GM23338 (cell line): ENCODE results near the gene TTC38. TPM values are rescaled to one million over a fixed set of nuclear protein-coding genes. Genes with fewer than 3 reads are reported as not detected.

Experiments used
- ATAC-seq: fragments of 200-7000 bp; cut with Tn5 transposase; 3 replicates; pipeline ENCODE4 v1.9.1; 2020
- DNase-seq: peaks from one replicate; pipeline ENCODE4 v3.0.0-alpha.2; 2015; ENCODE audit warnings: low spot score
- H2AFZ ChIP-seq: fragments of 200-600 bp; sonication (generic); 2 replicates; pipeline ENCODE4 v1.8.0; 2016; ENCODE audit warnings: antibody characterized with exemption, mild to moderate bottlenecking, moderate library complexity
- H3F3A ChIP-seq: fragments of 200-600 bp; sonication (generic); replicated peaks from 2 replicates; pipeline ENCODE4 v1.8.0; 2017; ENCODE audit warnings: antibody characterized with exemption, mixed run types, low read depth
- H3K27ac ChIP-seq: fragments of 200-600 bp; sonication (generic); 2 replicates; pipeline ENCODE4 v1.6.1; 2016; ENCODE audit warnings: low read depth
- H3K27me3 ChIP-seq: fragments of 200-600 bp; sonication (generic); 2 replicates; pipeline ENCODE4 v1.8.0; 2016; ENCODE audit warnings: mild to moderate bottlenecking, mixed run types, moderate library complexity; ENCODE audit not compliant: insufficient read depth
- H3K36me3 ChIP-seq: fragments of 200-600 bp; sonication (generic); 2 replicates; pipeline ENCODE4 v1.8.0; 2016; ENCODE audit warnings: mild to moderate bottlenecking; ENCODE audit not compliant: insufficient read depth
- H3K4me1 ChIP-seq: fragments of 200-600 bp; sonication (generic); 2 replicates; pipeline ENCODE4 v1.8.0; 2016; ENCODE audit warnings: mild to moderate bottlenecking, moderate library complexity; ENCODE audit not compliant: insufficient read depth
- H3K4me2 ChIP-seq: fragments of 200-600 bp; sonication (generic); 2 replicates; pipeline ENCODE4 v1.7.1; 2017; ENCODE audit warnings: mixed run types
- H3K4me3 ChIP-seq: fragments of 200-600 bp; sonication (generic); 2 replicates; pipeline ENCODE4 v1.6.1; 2016; ENCODE audit warnings: mixed run types
- H3K79me2 ChIP-seq: fragments of 200-600 bp; sonication (generic); replicated peaks from 2 replicates; pipeline ENCODE4 v1.8.0; 2017; ENCODE audit warnings: mild to moderate bottlenecking; ENCODE audit not compliant: insufficient read depth
- H3K9me2 ChIP-seq: fragments of 200-600 bp; sonication (generic); 2 replicates; pipeline ENCODE4 v1.8.0; 2017; ENCODE audit not compliant: insufficient read depth
- H4K20me1 ChIP-seq: fragments of 200-600 bp; sonication (generic); replicated peaks from 2 replicates; pipeline ENCODE4 v1.8.0; 2017; ENCODE audit warnings: mild to moderate bottlenecking; ENCODE audit not compliant: insufficient read depth
- H3K27ac Mint-ChIP-seq: 2 replicates; pipeline ENCODE4 v1.8.0; 2020; ENCODE audit warnings: inconsistent platforms, mild to moderate bottlenecking, moderate library complexity, mixed read lengths
- H3K27me3 Mint-ChIP-seq: 3 replicates; pipeline ENCODE4 v1.8.0; 2022; ENCODE audit warnings: low read depth, mild to moderate bottlenecking, moderate library complexity, mixed read lengths, inconsistent platforms; ENCODE audit not compliant: insufficient read depth, poor library complexity
- H3K36me3 Mint-ChIP-seq: 3 replicates; pipeline ENCODE4 v1.8.0; 2021; ENCODE audit warnings: low read depth, mild to moderate bottlenecking, inconsistent platforms, moderate library complexity, mixed read lengths
- H3K4me1 Mint-ChIP-seq: 3 replicates; pipeline ENCODE4 v1.8.0; 2020; ENCODE audit warnings: mild to moderate bottlenecking, inconsistent platforms, mixed read lengths
- H3K4me3 Mint-ChIP-seq: 3 replicates; pipeline ENCODE4 v1.8.0; 2021; ENCODE audit warnings: moderate library complexity, mild to moderate bottlenecking, inconsistent platforms, mixed read lengths
- H3K9me3 Mint-ChIP-seq: 3 replicates; pipeline ENCODE4 v1.8.0; 2020; ENCODE audit warnings: moderate library complexity, mild to moderate bottlenecking, inconsistent platforms, mixed read lengths
- CREB1 ChIP-seq: fragments of 250-450 bp; sonication (Bioruptor Pico); IDR thresholded peaks from 2 replicates; pipeline ENCODE4 v1.5.0; 2020; ENCODE audit warnings: low read depth, mild to moderate bottlenecking, moderate library complexity
- CTCF ChIP-seq, 2 experiments: fragments of 200-600 bp in 1 of 2; sonication (generic) in 1 of 2; conservative IDR thresholded peaks; 2 replicates each; pipeline versions ENCODE4 v1.5.1 to v1.6.1; 2016 to 2017; ENCODE audit warnings: antibody characterized with exemption in 2 of 2, low read depth in 2 of 2, mild to moderate bottlenecking in 2 of 2, moderate library complexity in 1 of 2
- JUNB ChIP-seq: IDR thresholded peaks from one replicate; pipeline ENCODE4 v1.6.1; 2016; ENCODE audit warnings: antibody characterized with exemption; ENCODE audit not compliant: unreplicated experiment
- NANOG ChIP-seq: IDR thresholded peaks from 2 replicates; pipeline ENCODE4 v1.6.1; 2016; ENCODE audit warnings: antibody characterized with exemption, borderline replicate concordance
- STAT1 ChIP-seq: IDR thresholded peaks from one replicate; pipeline ENCODE4 v1.6.1; 2016; ENCODE audit warnings: antibody characterized with exemption; ENCODE audit not compliant: unreplicated experiment
- ZNF331 ChIP-seq: fragments of 250-450 bp; sonication (Bioruptor Pico); IDR thresholded peaks from 2 replicates; pipeline ENCODE4 v1.5.0; 2020; ENCODE audit warnings: low read depth, mild to moderate bottlenecking, moderate library complexity
- ZNF462 ChIP-seq: fragments of 250-450 bp; sonication (Bioruptor Pico); IDR thresholded peaks from 2 replicates; pipeline ENCODE4 v1.5.0; 2020; ENCODE audit warnings: mild to moderate bottlenecking, moderate library complexity
- polyA plus RNA-seq: library from polyadenylated mRNA; unstranded; fragments of >200 nt; fragmentation: Nextera tagmentation; extraction: Ambion mirVana; gene quantifications from 2 replicates; pipeline ENCODE4 v1.2.1, GENCODE V29; 2016
- total RNA-seq: library from RNA; depleted of rRNA; stranded (reverse); fragments of >200 nt; shearing (Covaris generic); gene quantifications from 2 replicates; pipeline ENCODE4 v1.2.3, GENCODE V29; 2014

The TTC38 gene
- total and polyA plus RNA-seq, 2 experiments from 2014 or later = 11.8 to 46.6 TPM

- TF ChIP-seq ZNF462 (CRISPR knock-in tag) = no peak
These were observed 51.5 kb downstream of the TTC38 start (continued) for GRCh38 chr22:46319319-46319718.

GRCh38 chr22:46320166-46320710 lies 52.4 kb downstream of the TTC38 start:
- Histone ChIP-seq H3K27ac (no peak overlapping the region), H3K4me2 (no peak overlapping the region), H3F3A (no peaks in the 10 kb centered on the region), H3K36me3 (peaks cover 21% of the 10 kb centered on the region; the same call in 1 of the 2 replicates), H3K79me2 (no peaks in the 10 kb centered on the region; the same call in 1 of the 2 replicates), H3K9me2 (no peaks in the 10 kb centered on the region), H3K4me1 (no peaks in the 10 kb centered on the region), H4K20me1 (no peaks in the 10 kb centered on the region; the same call in 1 of the 2 replicates), H3K27me3 (no peaks in the 10 kb centered on the region), H2AFZ (no peak overlapping the region), H3K4me3 (no peak overlapping the region)
- Mint-ChIP-seq H3K27me3 (peaks cover 11% of the 10 kb centered on the region), H3K9me3 (no peaks in the 10 kb centered on the region), H3K4me3 (no peak overlapping the region), H3K36me3 (peaks cover 77% of the 10 kb centered on the region), H3K27ac (no peak overlapping the region), H3K4me1 (no peaks in the 10 kb centered on the region)
- DNase-seq (no peak), ATAC-seq (no peak)
- no peak for TF ChIP-seq CREB1 (CRISPR knock-in tag)
- TF ChIP-seq NANOG = no peak
- TF ChIP-seq ZNF462 (CRISPR knock-in tag) = no peak
- TF ChIP-seq JUNB = no peak
- TF ChIP-seq STAT1 = no peak
- no peak for TF ChIP-seq CTCF (conservative IDR thresholded peaks at IDR 0.05; ENCODE audit: low read depth in 2 of 2)
- TF ChIP-seq ZNF331 (CRISPR knock-in tag) = no peak
